NT2/D1 (cell line): ENCODE data around the gene APOL1.

Source experiments
- SUZ12 ChIP-seq: IDR thresholded peaks from 2 replicates; pipeline ENCODE4 v1.6.1; 2011; ENCODE audit not compliant: insufficient read length, insufficient read depth; ENCODE audit errors: extremely low read depth
- YY1 ChIP-seq: IDR thresholded peaks from 2 replicates; pipeline ENCODE4 v1.6.1; 2011; ENCODE audit not compliant: insufficient read length, insufficient read depth
- ZNF274 ChIP-seq: IDR thresholded peaks from 2 replicates; pipeline ENCODE4 v1.6.1; 2011; ENCODE audit warnings: mild to moderate bottlenecking, low read depth, low read length

DNA sequence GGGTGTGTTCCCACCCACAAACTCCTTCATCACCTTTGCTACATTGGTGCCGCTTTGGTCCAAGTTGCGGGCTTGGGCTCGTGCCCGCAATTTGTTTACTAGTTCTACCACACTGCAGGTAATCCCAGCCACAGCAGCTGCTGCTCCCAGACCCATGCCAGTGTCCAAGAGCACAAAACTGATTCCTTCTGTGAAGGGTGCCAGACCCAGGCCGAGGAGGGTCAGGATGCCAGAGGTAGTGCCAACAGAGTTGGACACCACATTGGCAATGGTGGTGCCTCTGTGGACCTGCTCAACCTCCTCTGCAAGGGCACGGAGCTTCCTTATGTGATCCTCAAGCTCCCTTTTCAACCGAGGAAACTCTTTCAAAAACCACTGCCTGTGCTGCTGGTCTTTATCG lies 25.1 kb upstream of the APOL1 start:
- TF ChIP-seq ZNF274 (no peak), YY1 (no peak), SUZ12 (no peak)
